ENCODE measurements around the gene SLC66A2.

GRCh38 chr18:79935098-79935480, 16.4 kb downstream of the SLC66A2 start:
- no peak for TF ChIP-seq CSDC2 (CRISPR knock-in tag; IDR thresholded peaks at IDR 0.05)
- no peak for TF ChIP-seq ZNF565 (CRISPR knock-in tag; conservative IDR thresholded peaks at IDR 0.05; ENCODE audit: low read depth)
- TF ChIP-seq OSR1 (CRISPR knock-in tag; IDR thresholded peaks at IDR 0.05): no peak
- no peak for TF ChIP-seq CREB5 (CRISPR knock-in tag; IDR thresholded peaks at IDR 0.05; ENCODE audit: low read depth)

Data from SK-N-SH treated with all-trans-retinoic acid at 6 μM for 48 hours (cell line).